ENCODE results near the gene GLT6D1.

GRCh38 chr9:135589596-135590485, 49.5 kb downstream of the GLT6D1 start:
- TF ChIP-seq POLR2A (IDR thresholded peaks at IDR 0.05; ENCODE audit: low read length) (no peak), GATA1 (IDR thresholded peaks at IDR 0.05; ENCODE audit: low read depth, low read length) (no peak)
